Activated CD4-positive, alpha-beta T cell treated with anti-CD3 and anti-CD28 coated beads for 36 hours (primary cell): ENCODE results near the gene MYO1E. TPM values are rescaled to one million over a fixed set of nuclear protein-coding genes. Genes with fewer than 3 reads are reported as not detected.
A peak's percentile ranks its signal among the peaks of the same experiment; 100 is the strongest.

Source experiments
- ATAC-seq: fragments of 200-7000 bp; cut with Tn5 transposase; one replicate; pipeline ENCODE4 v1.10.0; 2021; ENCODE audit warnings: mild to moderate bottlenecking, moderate library complexity
- CTCF ChIA-PET: fragments of 350-600 bp; sonication (Branson Sonifier 250); formaldehyde crosslinking; loops from one replicate; lab custom pipeline; 2021; ENCODE audit warnings: antibody characterized with exemption; lab: Charles Lee
- POLR2A ChIA-PET: fragments of 350-600 bp; sonication (Branson Sonifier 250); formaldehyde crosslinking; loops from one replicate; lab custom pipeline; 2021; ENCODE audit warnings: antibody characterized with exemption, inconsistent platforms; lab: Charles Lee
- DNase-seq: peaks from one replicate; pipeline ENCODE4 v3.0.0-alpha.2; 2020
- H3K27ac Mint-ChIP-seq: one replicate; pipeline ENCODE4 v1.8.0; 2021; ENCODE audit warnings: mixed read lengths
- H3K27me3 Mint-ChIP-seq: one replicate; pipeline ENCODE4 v1.8.0; 2021; ENCODE audit warnings: mixed read lengths
- H3K36me3 Mint-ChIP-seq: one replicate; pipeline ENCODE4 v1.8.0; 2021; ENCODE audit warnings: low read depth, mixed read lengths
- H3K4me1 Mint-ChIP-seq: one replicate; pipeline ENCODE4 v1.8.0; 2021; ENCODE audit warnings: mixed read lengths
- H3K4me3 Mint-ChIP-seq: one replicate; pipeline ENCODE4 v1.8.0; 2021; ENCODE audit warnings: mild to moderate bottlenecking, moderate library complexity, mixed read lengths
- H3K9me3 Mint-ChIP-seq: one replicate; pipeline ENCODE4 v1.8.0; 2021; ENCODE audit warnings: low read depth, mixed read lengths
- intact Hi-C, 2 experiments: fragments of 100-400 bp; cut with DNase I in 1 of 2; cut with micrococcal nuclease in 1 of 2; formaldehyde crosslinking; loops; one replicate each; pipeline versions ENCODE4 v1.14.2 to v1.15.1; 2022 to 2024; cut with DNase I, micrococcal nuclease
- total RNA-seq, 2 experiments: library from RNA; stranded (reverse); gene quantifications; one replicate each; pipeline ENCODE4 v1.2.3, GENCODE V29; 2021

The MYO1E gene
- total RNA-seq, 2 experiments from 2014 or later: 8.0 to 12.6 TPM

GRCh38 chr15:59315914-59316451, 56.7 kb downstream of the MYO1E start:
- Mint-ChIP-seq H3K27me3 (no peaks in the 10 kb centered on the region), H3K27ac (no peak overlapping the region), H3K9me3 (peaks cover 2% of the 10 kb centered on the region), H3K4me3 (no peak overlapping the region), H3K36me3 (no peaks in the 10 kb centered on the region), H3K4me1 (no peaks in the 10 kb centered on the region)
- DNase-seq (no peak), ATAC-seq (no peak)
- intact Hi-C loops: no loop called here
- POLR2A ChIA-PET: no interaction called here
- CTCF ChIA-PET: interaction anchor here (0.7 to 1.2 kb wide), 2 partner anchors 25 to 130 kb away, joined by 4 read pairs; no protein-coding TSS in a partner anchor

- ATAC-seq: no peak
- intact Hi-C loops: no loop called here
- CTCF ChIA-PET: no interaction called here
- Mint-ChIP-seq H3K9me3 (no peaks in the 10 kb centered on the region), H3K27me3 (no peaks in the 10 kb centered on the region), H3K4me3 (no peak overlapping the region), H3K4me1 (no peaks in the 10 kb centered on the region), H3K27ac (no peak overlapping the region), H3K36me3 (no peaks in the 10 kb centered on the region)
- POLR2A ChIA-PET: no interaction called here
- DNase-seq: peak; percentile 7
These were observed 58.9 kb downstream of the MYO1E start for GRCh38 chr15:59313641-59314332.

GRCh38 chr15:59312205-59312604, 60.5 kb downstream of the MYO1E start:
- CTCF ChIA-PET: no interaction called here
- DNase-seq (no peak), ATAC-seq (no peak)
- Mint-ChIP-seq H3K36me3 (no peaks in the 10 kb centered on the region), H3K4me3 (no peak overlapping the region), H3K4me1 (no peaks in the 10 kb centered on the region), H3K9me3 (no peaks in the 10 kb centered on the region), H3K27ac (no peak overlapping the region), H3K27me3 (no peaks in the 10 kb centered on the region)
- intact Hi-C loops: no loop called here
- POLR2A ChIA-PET: no interaction called here

- intact Hi-C loops: no loop called here
- H3K27me3 Mint-ChIP-seq: no peaks in the 10 kb centered on the region
- no peak overlapping the region for H3K4me3 Mint-ChIP-seq
- no peak overlapping the region for H3K27ac Mint-ChIP-seq
- H3K4me1 Mint-ChIP-seq: no peaks in the 10 kb centered on the region
- H3K36me3 Mint-ChIP-seq: no peaks in the 10 kb centered on the region
- ChIA-PET POLR2A (no interaction called here), CTCF (no interaction called here)
- ATAC-seq: no peak
- no peak for DNase-seq
- no peaks in the 10 kb centered on the region for H3K9me3 Mint-ChIP-seq
These were observed 61.5 kb downstream of the MYO1E start for GRCh38 chr15:59311195-59311594.

- no peak for ATAC-seq
- H3K4me1 Mint-ChIP-seq: no peaks in the 10 kb centered on the region
- H3K27me3 Mint-ChIP-seq: no peaks in the 10 kb centered on the region
- H3K9me3 Mint-ChIP-seq: no peaks in the 10 kb centered on the region
- no peaks in the 10 kb centered on the region for H3K36me3 Mint-ChIP-seq
- H3K27ac Mint-ChIP-seq: no peak overlapping the region
- POLR2A ChIA-PET: interaction anchor here (0.7 kb wide), 1 partner anchor 288 kb away, joined by 8 read pairs; no protein-coding TSS in a partner anchor
- intact Hi-C loops: no loop called here
- no peak overlapping the region for H3K4me3 Mint-ChIP-seq
- CTCF ChIA-PET: interaction anchor here (0.6 kb wide), 2 partner anchors 91 to 181 kb away, joined by 3 read pairs; no protein-coding TSS in a partner anchor
- no peak for DNase-seq
These were observed 63.3 kb downstream of the MYO1E start for GRCh38 chr15:59309405-59309804.

GRCh38 chr15:59307165-59307537, 65.5 kb downstream of the MYO1E start:
- CTCF ChIA-PET: no interaction called here
- H3K36me3 Mint-ChIP-seq: no peaks in the 10 kb centered on the region
- intact Hi-C loops: no loop called here

GRCh38 chr15:59306520-59307164, 66.0 kb downstream of the MYO1E start:
- H3K27ac Mint-ChIP-seq: no peak overlapping the region
- H3K4me1 Mint-ChIP-seq: peaks cover 2% of the 10 kb centered on the region
- no peak for ATAC-seq
- no peaks in the 10 kb centered on the region for H3K36me3 Mint-ChIP-seq
- H3K9me3 Mint-ChIP-seq: no peaks in the 10 kb centered on the region
- DNase-seq: no peak
- H3K27me3 Mint-ChIP-seq: no peaks in the 10 kb centered on the region
- intact Hi-C loops: no loop called here
- ChIA-PET POLR2A (no interaction called here), CTCF (no interaction called here)
- H3K4me3 Mint-ChIP-seq: no peak overlapping the region

More at GRCh38 chr15:59307165-59307537, 65.5 kb downstream of the MYO1E start:
- Mint-ChIP-seq H3K9me3 (no peaks in the 10 kb centered on the region), H3K27ac (no peak overlapping the region), H3K4me1 (peaks cover 2% of the 10 kb centered on the region), H3K27me3 (no peaks in the 10 kb centered on the region), H3K4me3 (no peak overlapping the region)
- POLR2A ChIA-PET: no interaction called here
- no peak for ATAC-seq
- DNase-seq: no peak

- no peak overlapping the region for H3K27ac Mint-ChIP-seq
- peaks cover 18% of the 10 kb centered on the region for H3K4me1 Mint-ChIP-seq
- CTCF ChIA-PET: interaction anchor here (1.6 kb wide), 1 partner anchor 57 kb away, joined by 5 read pairs; no protein-coding TSS in a partner anchor
- POLR2A ChIA-PET: no interaction called here
- no peaks in the 10 kb centered on the region for H3K9me3 Mint-ChIP-seq
- H3K36me3 Mint-ChIP-seq: no peaks in the 10 kb centered on the region
- no peaks in the 10 kb centered on the region for H3K27me3 Mint-ChIP-seq
- H3K4me3 Mint-ChIP-seq: no peak overlapping the region
- DNase-seq: no peak
- ATAC-seq: no peak
- intact Hi-C loops: no loop called here
These were observed 67.9 kb downstream of the MYO1E start for GRCh38 chr15:59304807-59305206.

- intact Hi-C loops: no loop called here
- ATAC-seq (no peak), DNase-seq (no peak)
- Mint-ChIP-seq H3K36me3 (no peaks in the 10 kb centered on the region), H3K27ac (no peak overlapping the region), H3K27me3 (no peaks in the 10 kb centered on the region), H3K9me3 (no peaks in the 10 kb centered on the region), H3K4me3 (no peak overlapping the region), H3K4me1 (peaks cover 24% of the 10 kb centered on the region)
- CTCF ChIA-PET: interaction anchor here (1.6 kb wide), 1 partner anchor 57 kb away, joined by 5 read pairs; no protein-coding TSS in a partner anchor
- POLR2A ChIA-PET: no interaction called here
These were observed 68.5 kb downstream of the MYO1E start for GRCh38 chr15:59304034-59304795.

- Mint-ChIP-seq H3K9me3 (no peaks in the 10 kb centered on the region), H3K36me3 (no peaks in the 10 kb centered on the region), H3K4me3 (no peak overlapping the region), H3K4me1 (peaks cover 28% of the 10 kb centered on the region), H3K27me3 (no peaks in the 10 kb centered on the region), H3K27ac (no peak overlapping the region)
- ATAC-seq (no peak), DNase-seq (no peak)
- intact Hi-C loops: no loop called here
- POLR2A ChIA-PET: no interaction called here
- CTCF ChIA-PET: interaction anchor here (1.6 kb wide), 1 partner anchor 56 kb away, joined by 5 read pairs; no protein-coding TSS in a partner anchor
These were observed 69.0 kb downstream of the MYO1E start for GRCh38 chr15:59303633-59304032.

GRCh38 chr15:59303136-59303535, 69.5 kb downstream of the MYO1E start:
- no peaks in the 10 kb centered on the region for H3K9me3 Mint-ChIP-seq

More at GRCh38 chr15:59303136-59303535, 69.5 kb downstream of the MYO1E start:
- POLR2A ChIA-PET: interaction anchor here (0.5 kb wide), 1 partner anchor 187 kb away, joined by 15 read pairs; no protein-coding TSS in a partner anchor
- ATAC-seq: no peak
- intact Hi-C loops: no loop called here
- H3K27ac Mint-ChIP-seq: no peak overlapping the region
- peaks cover 33% of the 10 kb centered on the region for H3K4me1 Mint-ChIP-seq
- H3K4me3 Mint-ChIP-seq: no peak overlapping the region
- CTCF ChIA-PET: no interaction called here
- DNase-seq: no peak
- no peaks in the 10 kb centered on the region for H3K36me3 Mint-ChIP-seq
- no peaks in the 10 kb centered on the region for H3K27me3 Mint-ChIP-seq
